Right forelimb (tissue), 1 donor: ENCODE measurements around the gene APMAP.
"Not testable (repeated sequence)": the region's sequence is repeated elsewhere in the genome, so short reads cannot be mapped to it uniquely, and the experiment has no call there.

Source experiments
- DNase-seq: peaks from one replicate; pipeline ENCODE4 v3.0.0-alpha.2; 2018

APMAP gene

GRCh38 chr20:24929867-24930723, 62.5 kb downstream of the APMAP start:
- DNase-seq, result not testable (repeated sequence)

- not testable (repeated sequence) for DNase-seq
Observed at GRCh38 chr20:24929259-24929658, 63.3 kb downstream of the APMAP start.

GRCh38 chr20:24920706-24921105, 71.8 kb downstream of the APMAP start:
- not testable (repeated sequence) for DNase-seq

- not testable (repeated sequence) for DNase-seq
Observed at GRCh38 chr20:24919665-24920064, 72.9 kb downstream of the APMAP start.

- no peak for DNase-seq
Observed at GRCh38 chr20:24918579-24919566, 73.7 kb downstream of the APMAP start.

- peak; percentile 87 for DNase-seq
Observed at GRCh38 chr20:24917797-24918578, 74.6 kb downstream of the APMAP start.

- DNase-seq, result no peak
Observed at GRCh38 chr20:24917056-24917455, 75.5 kb downstream of the APMAP start.

GRCh38 chr20:24916412-24916811, 76.1 kb downstream of the APMAP start:
- no peak for DNase-seq

GRCh38 chr20:24915892-24916291, 76.7 kb downstream of the APMAP start:
- no peak for DNase-seq

GRCh38 chr20:24915440-24915839, 77.1 kb downstream of the APMAP start:
- no peak for DNase-seq

- no peak for DNase-seq
Observed at GRCh38 chr20:24914388-24915241, 77.9 kb downstream of the APMAP start.

GRCh38 chr20:24913076-24913628, 79.4 kb downstream of the APMAP start:
- no peak for DNase-seq
